GM21528 (cell line): ENCODE data around the gene GP9.

ENCODE experiments used
- ATAC-seq: cut with Tn5 transposase; IDR thresholded peaks from one replicate; pipeline ENCODE4 v1.9.1; 2021; ENCODE audit warnings: mild to moderate bottlenecking, moderate library complexity; ENCODE audit not compliant: unreplicated experiment, low FRiP score

GP9 gene

DNA sequence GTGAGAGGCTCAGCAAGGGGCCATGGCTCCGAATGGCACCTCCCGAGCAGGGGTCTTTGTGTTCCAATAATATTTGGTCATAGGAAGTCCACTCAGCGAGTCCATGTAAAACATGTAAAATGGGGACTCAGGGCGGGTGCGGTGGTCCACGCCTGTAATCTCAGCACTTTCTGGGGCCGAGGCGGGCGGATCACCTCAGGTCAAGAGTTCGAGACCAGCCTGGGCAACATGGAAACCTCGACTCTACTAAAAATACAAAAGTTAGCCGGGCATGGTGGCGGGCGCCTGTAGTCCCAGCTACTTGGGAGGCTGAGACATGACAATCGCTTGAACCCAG lies 33.1 kb upstream of the GP9 start:
- ATAC-seq, result no peak

DNA sequence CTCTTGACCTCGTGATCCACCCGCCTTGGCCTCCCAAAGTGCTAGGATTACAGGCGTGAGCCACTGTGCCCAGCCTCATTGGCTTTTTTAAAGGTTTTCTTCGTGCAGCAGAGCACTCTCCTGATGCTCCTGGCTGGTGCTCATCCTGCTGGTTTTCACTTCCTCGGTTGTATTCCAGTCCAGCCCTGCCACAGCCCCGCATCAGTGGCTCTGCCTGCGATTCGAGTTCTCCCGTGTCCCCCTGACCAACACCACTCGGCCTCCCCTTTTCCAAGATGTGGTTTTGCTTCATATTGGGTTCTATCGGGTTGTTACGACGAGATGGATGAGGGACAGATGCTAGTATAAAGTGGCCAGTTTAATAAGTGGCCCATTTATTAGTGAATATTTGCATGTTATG lies 31.7 kb upstream of the GP9 start:
- ATAC-seq, result no peak

DNA sequence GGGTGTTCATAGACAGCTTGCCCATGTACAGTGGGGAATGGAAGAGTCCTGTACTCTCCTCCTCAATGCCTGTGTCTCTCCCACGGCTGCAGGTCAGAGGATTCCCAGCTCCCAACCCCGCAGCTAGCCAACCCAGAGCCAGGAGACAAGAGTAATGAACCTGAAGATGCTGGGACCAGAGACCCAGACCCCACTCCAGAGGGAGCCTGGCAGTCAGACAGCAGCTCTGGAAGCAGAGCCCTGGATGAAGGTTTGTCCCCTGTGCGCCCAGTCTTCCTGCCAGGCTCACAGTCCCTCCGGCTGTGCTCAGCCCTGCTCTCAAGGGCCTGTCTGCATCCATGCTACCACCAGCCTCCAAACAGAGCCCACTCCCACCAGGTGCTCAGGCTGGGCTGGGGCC lies 30.0 kb upstream of the GP9 start:
- no peak for ATAC-seq

DNA sequence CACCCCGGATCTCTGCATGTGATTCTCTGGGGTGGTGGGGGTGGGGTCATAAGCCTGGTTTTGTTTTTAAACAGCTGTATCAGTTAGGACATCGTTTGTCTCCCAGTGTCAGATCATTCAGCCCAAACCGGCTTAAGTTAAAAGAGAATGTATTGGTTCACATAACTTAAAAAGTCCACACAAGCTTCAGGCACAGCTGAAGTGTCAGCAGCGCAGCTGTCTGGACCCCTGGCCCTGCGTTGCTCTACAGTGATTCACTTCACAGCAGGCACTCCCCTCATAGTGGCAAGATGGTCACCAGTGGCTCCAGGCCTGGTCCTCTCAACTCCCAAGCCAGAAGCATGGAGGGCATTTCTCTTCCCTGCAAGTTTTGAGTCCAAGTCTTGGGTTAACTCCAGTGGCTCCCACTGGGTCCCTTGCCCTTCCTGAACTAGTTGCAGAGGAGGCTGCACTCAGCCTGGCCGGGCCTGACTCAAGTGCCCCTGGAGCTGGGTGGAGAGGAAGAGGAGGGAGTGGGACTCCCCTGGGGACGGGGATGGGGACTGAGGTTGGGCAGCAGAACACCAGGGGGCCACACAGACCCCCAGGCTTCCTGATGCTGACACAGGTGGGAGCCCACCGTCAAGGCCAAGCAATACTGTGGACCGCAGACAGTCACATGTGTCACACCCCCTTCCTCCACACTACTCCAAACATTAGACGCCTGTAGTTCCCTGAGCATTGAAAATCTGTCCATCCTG lies 28.9 kb upstream of the GP9 start:
- no peak for ATAC-seq

DNA sequence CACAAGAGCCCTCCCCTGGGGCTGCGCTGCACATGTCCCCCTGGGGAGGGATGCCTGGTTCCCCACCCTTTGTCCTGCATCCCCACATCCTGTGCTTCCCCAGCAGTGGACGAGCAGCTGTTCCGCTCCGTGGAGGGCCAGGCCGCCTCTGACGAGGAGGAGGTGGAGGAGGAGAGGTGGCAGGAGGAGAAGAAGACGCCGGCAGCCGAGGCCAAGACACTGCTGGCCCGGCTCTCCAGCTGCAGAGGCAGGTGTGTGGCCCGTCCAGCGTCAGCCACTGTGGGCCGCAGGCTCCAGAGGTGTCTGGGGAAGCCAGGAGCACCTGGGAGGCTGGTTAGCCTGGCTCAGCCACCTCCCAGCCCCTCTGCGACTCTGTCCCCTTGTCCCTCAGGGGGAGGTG lies 27.9 kb upstream of the GP9 start:
- ATAC-seq, result no peak

DNA sequence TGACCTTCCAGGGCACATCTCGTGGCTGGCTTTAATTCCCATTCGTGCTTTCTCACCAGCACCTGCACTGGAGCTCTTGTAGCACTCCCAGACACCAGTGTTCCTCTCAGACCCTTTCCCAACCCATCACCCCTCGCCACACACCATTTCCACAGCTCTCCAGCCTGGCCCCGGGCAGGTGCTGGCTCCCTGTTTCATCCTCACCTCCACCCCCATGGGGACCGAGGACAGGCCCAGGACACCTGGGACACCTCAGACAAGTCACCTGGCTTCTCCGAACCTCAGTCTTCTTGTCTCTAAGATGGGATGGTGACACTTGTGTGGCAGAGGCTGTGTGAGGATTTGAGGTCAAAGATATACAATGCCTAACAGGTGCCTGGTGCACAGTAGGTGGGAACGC lies 27.4 kb upstream of the GP9 start:
- ATAC-seq, result no peak

DNA sequence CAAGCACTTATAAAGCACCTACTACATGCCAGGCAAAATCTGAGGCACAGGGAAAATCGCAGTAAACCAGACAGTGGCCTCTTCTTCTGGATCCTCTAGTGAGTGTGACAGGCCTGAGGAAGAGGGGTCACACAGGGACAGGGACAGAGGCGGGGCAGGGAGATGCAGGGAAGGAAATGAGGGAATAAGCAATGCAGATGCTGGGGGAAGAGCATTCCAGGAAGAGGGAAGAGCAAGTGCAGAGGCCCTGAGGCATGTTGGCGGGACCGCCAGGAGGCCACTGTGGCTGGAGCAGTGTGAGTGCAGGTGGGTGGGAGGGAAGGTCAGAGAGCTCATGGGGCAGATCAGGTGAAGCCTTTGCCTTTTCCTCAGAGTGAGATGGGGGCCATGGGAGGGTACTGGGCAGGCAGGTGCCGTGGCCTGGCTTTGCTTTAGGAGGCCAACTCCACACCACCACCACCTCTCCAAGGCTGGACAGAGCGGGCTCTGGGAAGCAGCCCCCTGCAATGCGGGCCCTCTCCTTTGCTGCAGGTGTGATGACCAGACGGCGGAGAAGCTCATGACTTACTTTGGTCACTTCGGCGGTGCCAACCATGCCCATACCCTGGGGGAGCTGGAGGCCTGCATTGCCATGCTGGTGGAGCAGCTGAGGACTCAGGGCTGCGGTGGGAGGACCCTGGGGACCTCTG lies 26.8 kb upstream of the GP9 start:
- no peak for ATAC-seq

DNA sequence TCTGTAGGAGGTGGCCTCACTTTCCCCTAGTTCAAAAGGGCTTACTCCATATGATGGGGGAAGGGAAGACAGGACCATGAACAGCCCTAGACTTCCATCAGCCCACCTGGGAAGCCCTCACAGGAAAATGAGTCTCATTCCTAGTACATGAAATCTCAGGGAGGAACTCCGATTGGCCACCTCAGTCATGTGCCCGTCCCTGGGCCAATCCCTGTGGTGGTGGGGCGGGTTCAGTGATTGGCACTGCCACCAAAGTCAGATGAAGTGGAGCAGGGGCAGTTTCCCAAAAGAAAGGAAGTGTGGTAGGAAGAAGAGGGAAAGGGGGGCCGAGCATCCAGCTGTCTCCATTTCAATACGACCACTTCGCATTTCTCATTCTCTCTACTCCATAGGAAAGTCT lies 25.9 kb upstream of the GP9 start:
- ATAC-seq, result no peak

DNA sequence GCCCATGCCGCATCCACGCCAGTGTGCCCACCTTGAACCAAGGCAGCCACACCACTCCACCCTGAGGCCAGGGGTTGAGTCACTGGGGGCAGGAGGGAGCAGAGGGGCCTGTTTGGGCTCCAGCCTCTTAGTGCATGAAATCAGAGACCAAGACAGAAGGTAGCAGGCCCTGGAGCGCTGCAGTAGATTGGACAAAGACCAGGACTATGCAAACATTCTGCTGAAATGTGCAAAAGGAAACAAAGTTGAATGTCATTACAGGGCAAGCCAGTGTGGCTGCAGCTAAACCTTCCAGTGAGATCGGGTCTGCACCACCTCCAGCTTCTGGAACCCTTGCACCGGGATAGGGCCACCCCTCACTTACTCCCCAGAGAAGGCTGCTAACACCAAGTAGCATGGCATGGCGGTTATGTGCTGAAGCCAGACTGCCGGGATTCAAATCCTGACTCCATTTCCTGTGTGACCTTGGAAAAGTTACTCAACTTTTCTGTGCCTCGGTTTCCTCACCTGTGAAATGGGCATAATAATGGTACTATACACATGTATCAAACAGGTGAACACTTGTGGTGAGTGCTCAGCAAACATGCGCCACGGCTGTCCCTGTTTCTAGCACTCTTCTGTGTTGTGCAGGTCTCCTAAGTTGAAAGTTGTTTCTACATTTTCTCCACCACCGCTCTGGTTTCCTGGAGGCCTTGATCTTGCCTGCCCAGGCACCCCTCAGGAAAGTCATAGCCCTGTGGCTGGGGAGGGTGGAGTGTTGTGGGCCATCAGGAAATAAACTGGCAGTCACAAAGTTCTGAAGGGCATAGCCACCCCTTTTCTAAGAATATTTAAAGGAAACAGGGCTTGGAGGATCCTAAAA lies 25.0 kb upstream of the GP9 start:
- ATAC-seq, result no peak

DNA sequence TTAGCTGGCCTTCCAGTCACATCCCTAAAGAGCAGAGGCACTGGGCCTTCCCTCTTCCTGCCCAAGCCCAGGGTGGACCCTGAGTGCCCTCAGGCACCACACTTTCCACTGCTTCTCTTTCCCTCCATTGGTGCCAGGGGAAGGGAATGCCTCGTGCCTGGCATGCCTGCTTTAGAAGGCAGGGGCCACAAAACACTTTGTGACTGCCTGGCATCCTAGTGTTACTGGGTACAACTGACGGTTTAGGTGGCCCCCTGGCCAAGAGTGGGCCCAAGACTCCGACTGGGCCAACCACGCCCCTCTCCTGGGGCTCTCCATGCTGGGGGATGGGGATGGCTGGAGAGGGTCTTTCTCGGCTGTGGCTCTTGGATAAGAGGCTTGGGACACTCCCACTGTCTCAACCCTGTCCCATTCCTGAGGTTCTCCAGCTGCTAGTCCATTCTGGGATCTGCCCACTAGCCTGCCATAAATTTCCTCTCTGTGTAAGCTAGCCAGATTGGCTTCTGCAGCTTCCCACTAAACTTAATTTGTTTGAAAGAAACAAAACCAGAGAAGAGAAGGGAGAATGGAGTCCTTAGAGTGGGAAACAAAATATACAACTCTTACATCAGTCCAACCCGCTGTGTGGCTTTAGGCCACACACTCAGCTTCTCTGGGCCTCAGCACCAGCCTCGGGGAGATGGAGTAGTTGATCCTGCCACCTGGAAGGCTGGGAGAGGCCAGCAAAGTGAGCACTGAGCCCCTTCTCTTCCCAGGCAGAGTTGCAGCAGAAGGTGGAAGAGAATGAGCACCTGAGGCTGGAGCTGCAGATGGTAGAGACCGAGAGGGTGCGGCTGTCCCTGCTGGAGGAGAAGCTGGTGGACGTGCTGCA lies 24.1 kb upstream of the GP9 start:
- ATAC-seq, result no peak

DNA sequence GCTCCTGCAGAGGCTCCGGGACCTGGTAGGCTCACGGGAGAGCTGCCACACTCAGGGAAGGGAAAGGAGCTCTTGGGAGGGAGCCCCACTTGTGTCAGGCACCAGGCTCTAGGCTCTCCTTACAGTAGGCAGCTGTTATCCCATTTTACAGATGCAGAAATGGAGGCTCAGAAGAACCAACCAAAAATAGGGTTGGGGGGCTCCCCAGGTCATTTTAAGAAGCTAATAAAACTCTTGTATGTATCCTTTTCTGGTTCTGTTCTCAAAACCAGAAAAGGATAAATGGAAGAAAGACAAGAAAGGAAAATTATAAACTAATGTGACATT lies 23.5 kb upstream of the GP9 start:
- no peak for ATAC-seq

DNA sequence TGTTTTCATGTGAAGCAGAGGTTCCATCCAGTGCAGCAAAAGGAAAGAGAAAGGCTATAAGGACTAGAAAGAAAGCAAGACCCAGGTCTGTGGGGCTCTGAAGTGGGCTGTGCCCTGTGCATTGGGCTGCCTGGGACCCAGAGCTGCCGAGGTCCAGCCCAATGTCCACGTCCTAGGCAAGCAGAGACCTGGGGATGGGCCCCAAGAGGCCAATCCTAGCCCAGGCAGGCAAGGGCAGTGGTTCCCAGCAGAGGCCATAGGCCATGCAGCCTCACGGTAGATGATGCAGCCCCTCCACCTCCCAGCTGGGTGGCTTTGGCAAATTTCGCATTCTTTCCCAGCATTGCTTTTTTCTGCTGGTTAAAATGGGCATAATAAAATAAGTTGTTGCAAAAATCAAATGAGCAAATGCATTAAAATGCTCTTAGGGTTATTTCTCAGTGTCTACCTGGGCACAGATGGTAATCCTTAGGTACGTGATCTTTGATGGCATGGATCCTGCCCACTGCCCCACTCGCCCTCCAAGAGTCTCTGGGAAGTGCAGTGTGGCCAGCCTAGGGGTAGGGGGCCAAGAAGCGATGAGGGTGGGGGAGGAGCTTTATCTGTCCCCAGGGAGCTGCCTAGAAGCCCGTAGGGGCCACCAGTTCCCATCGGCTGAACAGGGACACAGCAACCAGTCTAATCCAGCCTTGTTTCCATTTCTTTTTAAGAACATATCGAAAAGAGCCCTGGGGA lies 22.3 kb upstream of the GP9 start:
- ATAC-seq, result no peak

DNA sequence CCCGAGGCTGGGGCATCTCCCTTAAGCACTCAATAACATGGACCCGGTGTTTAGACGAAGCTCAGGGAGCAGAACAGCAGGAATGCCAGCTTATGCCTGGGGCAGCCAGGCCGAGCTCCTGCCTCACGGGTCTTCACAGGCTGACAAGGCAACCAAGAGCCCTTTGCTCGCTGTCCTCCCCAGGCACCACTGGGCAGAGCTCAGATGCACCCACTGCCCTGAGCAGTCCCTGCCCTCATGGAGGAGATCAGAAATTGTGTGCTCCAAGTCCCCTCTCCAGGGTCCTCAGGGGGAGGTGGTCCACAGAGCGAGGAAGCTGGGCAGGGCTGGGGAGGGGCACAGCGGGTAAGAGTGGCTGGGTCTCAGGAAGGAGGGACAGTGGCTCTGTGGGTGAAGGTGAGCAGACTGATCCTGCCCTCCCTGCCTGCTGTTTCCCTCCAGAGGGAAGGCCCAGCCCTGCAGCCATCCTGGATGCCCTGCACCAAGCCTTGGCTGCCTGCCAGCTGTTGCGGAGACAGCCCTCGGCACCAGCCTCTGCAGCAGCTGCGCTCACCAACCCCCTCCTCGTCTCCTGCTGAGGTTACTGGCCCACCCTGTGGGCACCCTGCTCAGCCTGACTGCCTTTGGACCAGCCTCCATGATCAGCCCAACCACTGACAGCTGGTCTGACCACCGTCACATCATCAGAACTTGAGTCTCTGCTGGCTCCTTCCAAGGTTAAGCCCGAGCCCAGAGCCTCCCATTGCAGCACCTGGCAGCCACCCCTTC lies 21.1 kb upstream of the GP9 start:
- ATAC-seq, result no peak

DNA sequence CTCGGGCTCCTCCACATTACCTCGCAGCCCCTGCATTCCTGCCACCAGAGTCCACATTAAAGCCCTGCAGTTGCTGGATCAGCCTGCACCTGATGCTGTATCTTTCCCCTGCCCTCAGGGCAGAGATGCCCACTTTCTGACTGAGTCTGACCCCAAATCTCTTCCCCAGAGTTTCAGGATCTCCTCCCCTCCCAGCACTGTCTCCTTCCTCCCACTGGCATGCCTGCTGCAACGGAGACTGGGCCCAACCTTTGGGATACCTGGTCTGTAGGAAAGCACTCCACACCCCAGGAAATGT lies 20.6 kb upstream of the GP9 start:
- ATAC-seq, result no peak

DNA sequence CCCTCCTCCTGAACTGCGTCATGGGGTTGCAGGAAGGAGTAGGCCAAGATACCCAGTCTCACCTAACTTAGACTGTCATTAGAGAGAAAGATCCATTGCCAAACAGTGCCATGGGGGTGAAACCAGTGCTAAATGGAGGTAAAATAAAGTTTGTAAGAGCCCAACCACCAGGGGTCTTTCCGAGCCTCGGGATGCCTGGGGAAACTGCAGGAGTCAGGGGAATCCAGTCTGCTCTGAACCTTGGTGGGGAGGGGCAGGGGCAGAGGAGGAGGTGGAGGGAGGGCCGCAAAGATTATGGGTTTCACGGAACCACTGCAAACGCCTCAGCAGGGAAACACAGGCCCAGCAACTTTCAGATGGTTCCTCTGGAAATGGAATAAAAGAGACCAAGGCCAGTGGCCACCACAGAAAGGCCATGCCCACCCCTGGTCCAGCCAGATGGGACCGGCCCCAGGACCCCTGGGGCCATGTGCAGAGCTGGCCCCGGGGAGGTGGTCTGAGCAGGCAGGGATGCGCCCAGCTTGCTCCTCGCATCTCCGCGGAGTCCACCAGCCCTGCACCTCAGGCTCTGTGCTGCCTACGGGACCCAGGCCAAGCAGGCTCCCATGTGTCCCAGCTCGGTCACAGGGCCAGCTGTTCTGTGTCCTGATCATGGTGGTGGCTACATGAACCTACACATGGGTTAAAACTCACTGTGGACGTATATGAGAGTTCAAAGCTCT lies 19.8 kb upstream of the GP9 start:
- ATAC-seq, result no peak

DNA sequence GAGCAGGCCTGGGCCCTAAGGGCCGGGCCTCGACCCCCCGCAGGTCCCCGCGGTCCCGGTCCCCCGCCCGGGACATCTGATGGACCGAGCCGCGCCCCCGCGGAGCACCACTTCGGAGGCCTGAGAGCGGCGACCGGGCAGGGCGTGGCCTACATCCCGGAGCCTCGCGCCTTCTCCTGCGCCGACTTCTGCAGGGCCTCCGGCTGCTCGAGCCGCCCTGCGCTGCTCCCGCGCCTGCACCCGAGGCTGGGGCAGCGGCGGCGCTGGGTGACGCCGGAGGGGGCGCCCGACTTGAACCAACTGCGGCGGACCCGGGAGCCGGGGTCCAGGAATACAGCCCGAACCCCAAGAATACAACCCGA lies 14.9 kb upstream of the GP9 start:
- ATAC-seq, result no peak

DNA sequence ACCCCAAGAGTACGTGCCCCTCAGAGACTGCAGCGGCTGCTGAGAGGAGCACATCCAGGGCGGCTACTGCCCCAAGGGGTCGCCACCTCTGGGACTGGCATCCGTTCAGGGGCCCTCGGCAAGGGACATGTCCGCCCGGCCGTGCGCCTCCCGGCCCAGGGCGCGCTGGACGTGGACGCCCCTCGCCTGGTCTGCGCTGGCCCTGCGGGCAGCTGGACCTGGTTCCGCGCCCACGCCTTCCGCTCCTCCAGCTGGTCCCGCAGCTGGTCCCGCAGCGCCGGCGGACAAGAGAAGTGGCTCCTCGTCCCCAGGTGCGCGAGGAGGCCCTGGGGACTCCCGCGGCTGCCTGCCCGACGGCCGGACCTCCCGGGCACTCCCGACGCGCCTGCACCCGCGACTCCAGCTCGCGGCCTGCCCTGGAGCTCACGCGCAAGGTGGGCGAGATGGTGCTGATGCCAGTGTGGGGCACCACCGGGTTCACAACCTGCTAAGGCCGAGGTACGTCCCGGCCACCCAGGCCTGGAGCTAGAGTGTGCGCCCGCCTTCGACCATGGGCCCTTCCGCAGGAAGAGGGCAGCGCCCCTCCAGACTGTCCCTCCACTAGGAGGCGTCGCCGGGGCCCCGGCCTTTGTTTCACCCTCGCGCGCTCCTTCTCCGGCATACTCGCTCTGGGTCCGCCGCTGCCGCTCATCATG lies 14.4 kb upstream of the GP9 start:
- ATAC-seq, result no peak

DNA sequence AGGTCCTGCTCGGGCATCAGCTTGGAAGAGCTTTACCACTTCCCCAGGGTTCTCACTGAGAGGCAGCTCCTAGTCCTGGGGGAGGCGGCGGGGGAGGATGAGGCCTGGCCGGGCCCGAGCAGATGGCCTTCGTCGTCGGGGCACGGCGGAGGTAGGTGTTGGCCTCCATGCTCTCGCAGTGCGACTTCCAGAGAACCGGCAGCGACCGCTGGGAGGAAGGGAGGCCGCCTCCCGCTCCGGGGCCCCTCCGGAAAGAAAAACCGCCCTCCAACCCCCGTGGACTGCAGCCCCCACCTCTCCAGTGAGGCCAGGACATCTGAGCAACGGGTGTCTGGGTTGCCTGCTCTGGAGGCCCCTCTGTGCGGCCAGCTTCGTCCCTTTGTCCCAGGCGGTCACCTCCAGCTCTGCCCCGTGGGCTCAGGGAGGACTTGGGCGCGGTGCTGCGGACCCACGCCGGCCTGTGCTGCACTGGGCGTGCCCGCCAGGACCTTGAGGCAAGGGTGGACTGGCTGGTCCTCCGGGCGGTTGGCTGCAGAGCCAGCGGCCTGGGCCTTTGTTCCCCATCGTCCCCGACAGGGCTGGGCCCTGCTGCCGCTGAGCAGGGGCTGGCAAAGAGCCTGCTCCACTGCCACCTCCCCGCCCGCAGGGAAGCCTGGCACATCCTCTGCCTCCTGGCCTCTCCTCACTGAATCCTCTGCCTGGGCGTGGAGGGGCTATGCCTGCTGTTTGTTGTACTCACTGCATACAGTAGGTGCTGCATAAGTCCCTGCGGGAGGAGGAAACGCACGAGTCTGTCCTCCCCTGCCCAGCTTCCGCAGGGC lies 13.6 kb upstream of the GP9 start:
- ATAC-seq, result no peak
